Measurements from ENCODE around the gene WBP1.
"Not testable (repeated sequence)": the region's sequence is repeated elsewhere in the genome, so short reads cannot be mapped to it uniquely, and the experiment has no call there.

The WBP1 gene

DNA sequence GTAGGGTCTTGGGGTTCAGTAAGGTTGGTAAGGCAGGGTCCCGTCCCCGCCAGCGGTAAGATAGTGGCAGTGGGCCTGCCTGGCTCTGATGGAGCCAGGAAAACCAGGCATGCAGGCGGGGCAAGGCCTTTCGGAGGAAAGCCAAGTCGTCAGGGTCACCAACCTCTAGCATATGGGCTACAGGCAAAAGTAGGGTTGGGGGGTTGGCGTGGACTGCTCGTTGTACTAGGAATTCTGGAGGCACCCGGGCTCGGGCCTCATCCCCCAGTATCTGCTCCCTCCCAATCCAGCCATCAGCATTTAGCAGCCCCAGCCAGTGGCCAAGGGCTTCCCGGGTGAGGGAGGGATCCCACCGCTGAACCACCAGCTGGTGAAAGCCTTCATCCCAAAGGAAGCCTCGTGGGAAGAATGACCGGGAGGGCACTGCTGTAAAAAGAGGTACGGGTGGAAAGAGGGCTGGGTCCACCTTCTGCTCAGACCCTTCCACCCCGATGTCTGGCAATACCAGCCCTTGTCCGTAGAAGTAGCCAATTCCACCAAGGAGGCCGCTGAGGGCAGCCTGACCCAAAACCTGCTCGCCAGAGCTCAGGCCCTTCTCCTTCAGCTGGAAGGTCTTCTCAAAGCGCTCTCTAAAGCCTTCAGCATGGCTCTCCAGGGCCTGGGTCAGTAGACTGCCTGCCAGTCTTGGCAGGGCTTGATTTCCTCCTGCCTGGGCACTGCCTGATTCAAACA is 4.0 kb downstream of the WBP1 start:
- no peak overlapping the region for H3K9ac ChIP-seq (ENCODE audit: low read depth, low read length)
- H3K4me1 ChIP-seq (ENCODE audit: insufficient read depth, low read length), result peaks cover 41% of the 10 kb centered on the region
- no peak for TF ChIP-seq EZH2 (IDR thresholded peaks at IDR 0.05; ENCODE audit: borderline replicate concordance, low read depth, low read length, severe bottlenecking)
- TF ChIP-seq, protein P1, sequence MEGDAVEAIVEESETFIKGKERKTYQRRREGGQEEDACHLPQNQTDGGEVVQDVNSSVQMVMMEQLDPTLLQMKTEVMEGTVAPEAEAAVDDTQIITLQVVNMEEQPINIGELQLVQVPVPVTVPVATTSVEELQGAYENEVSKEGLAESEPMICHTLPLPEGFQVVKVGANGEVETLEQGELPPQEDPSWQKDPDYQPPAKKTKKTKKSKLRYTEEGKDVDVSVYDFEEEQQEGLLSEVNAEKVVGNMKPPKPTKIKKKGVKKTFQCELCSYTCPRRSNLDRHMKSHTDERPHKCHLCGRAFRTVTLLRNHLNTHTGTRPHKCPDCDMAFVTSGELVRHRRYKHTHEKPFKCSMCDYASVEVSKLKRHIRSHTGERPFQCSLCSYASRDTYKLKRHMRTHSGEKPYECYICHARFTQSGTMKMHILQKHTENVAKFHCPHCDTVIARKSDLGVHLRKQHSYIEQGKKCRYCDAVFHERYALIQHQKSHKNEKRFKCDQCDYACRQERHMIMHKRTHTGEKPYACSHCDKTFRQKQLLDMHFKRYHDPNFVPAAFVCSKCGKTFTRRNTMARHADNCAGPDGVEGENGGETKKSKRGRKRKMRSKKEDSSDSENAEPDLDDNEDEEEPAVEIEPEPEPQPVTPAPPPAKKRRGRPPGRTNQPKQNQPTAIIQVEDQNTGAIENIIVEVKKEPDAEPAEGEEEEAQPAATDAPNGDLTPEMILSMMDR (IDR thresholded peaks at IDR 0.05; ENCODE audit: borderline replicate concordance, extremely low read depth, low read length, poor library complexity, severe bottlenecking), result no peak
- no peak overlapping the region for H2AFZ ChIP-seq (ENCODE audit: low read depth, low read length)
- no peaks in the 10 kb centered on the region for H3K27me3 ChIP-seq (ENCODE audit: insufficient read depth, low read length, poor library complexity)
- H3K79me2 ChIP-seq (ENCODE audit: insufficient read depth, low read length), result peaks cover 44% of the 10 kb centered on the region
- no peak for DNase-seq
- peaks cover 29% of the 10 kb centered on the region for H3K36me3 ChIP-seq (ENCODE audit: insufficient read depth, low read length)
- ATAC-seq (ENCODE audit: insufficient read depth, low read depth), result no peak
- peaks cover 4% of the 10 kb centered on the region for H4K20me1 ChIP-seq (ENCODE audit: insufficient read depth, low read length)
- no peak overlapping the region for H3K27ac ChIP-seq (ENCODE audit: low read length)
- no peak overlapping the region for H3K4me3 ChIP-seq (ENCODE audit: low read depth in 1 of 2, low read length in 2 of 2)
- H3K4me2 ChIP-seq (ENCODE audit: insufficient read depth, low read length), result no peak overlapping the region
- no peaks in the 10 kb centered on the region for H3K9me3 ChIP-seq (ENCODE audit: insufficient read depth, low read length, severe bottlenecking)

DNA sequence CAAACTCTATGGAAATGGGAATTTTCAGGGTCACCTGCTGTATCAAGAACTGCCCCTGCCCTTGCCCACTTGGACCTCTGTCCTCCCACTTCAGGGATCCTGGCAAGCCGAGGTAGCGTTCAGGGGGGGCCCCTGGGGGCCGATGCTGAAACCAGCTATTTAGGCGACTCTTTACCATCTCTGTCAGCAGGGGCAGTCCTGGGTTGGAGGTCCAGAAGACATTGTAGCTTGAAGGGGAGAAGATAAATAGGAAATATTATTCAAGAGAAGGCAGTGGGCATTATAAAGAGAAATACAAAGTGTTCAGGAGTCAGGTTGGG is 4.5 kb downstream of the WBP1 start:
- no peaks in the 10 kb centered on the region for H3K27me3 ChIP-seq (ENCODE audit: insufficient read depth, low read length, poor library complexity)
- no peak overlapping the region for H3K27ac ChIP-seq (ENCODE audit: low read length)
- H4K20me1 ChIP-seq (ENCODE audit: insufficient read depth, low read length), result peaks cover 4% of the 10 kb centered on the region
- DNase-seq, result no peak
- H2AFZ ChIP-seq (ENCODE audit: low read depth, low read length), result no peak overlapping the region
- H3K9ac ChIP-seq (ENCODE audit: low read depth, low read length), result no peak overlapping the region
- no peak for ATAC-seq (ENCODE audit: insufficient read depth, low read depth)
- H3K9me3 ChIP-seq (ENCODE audit: insufficient read depth, low read length, severe bottlenecking), result no peaks in the 10 kb centered on the region
- H3K4me2 ChIP-seq (ENCODE audit: insufficient read depth, low read length), result no peak overlapping the region
- no peak overlapping the region for H3K4me3 ChIP-seq (ENCODE audit: low read depth in 1 of 2, low read length in 2 of 2)
- TF ChIP-seq, protein P1 (IDR thresholded peaks at IDR 0.05; ENCODE audit: borderline replicate concordance, extremely low read depth, low read length, poor library complexity, severe bottlenecking), result no peak
- no peak for TF ChIP-seq EZH2 (IDR thresholded peaks at IDR 0.05; ENCODE audit: borderline replicate concordance, low read depth, low read length, severe bottlenecking)
- H3K36me3 ChIP-seq (ENCODE audit: insufficient read depth, low read length), result peaks cover 29% of the 10 kb centered on the region
- peaks cover 44% of the 10 kb centered on the region for H3K79me2 ChIP-seq (ENCODE audit: insufficient read depth, low read length)
- peaks cover 40% of the 10 kb centered on the region for H3K4me1 ChIP-seq (ENCODE audit: insufficient read depth, low read length)

DNA sequence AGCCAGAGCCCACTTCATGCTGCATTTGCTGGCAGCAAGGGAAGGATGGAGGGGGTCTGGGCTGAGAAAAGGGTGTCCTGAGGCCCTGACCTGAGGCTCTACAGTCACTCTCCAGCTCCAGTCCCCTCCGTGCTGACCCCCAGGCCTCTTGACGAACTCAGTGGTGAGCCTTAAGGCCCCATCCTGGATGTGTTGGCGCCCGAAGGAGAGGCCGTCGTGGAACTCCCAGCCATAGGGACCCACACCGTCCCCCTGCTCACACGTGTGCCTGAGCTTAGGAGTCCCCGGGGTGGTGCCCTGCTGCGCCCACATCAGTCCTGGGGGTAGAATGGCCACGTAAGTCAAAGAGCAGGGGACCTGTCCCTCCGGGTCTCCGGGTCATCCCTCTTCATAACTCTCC is 6.2 kb downstream of the WBP1 start:
- ATAC-seq (ENCODE audit: insufficient read depth, low read depth) (peak; percentile 18), DNase-seq (no peak)
- H3K4me1 ChIP-seq (ENCODE audit: insufficient read depth, low read length), result peaks cover 31% of the 10 kb centered on the region
- H3K36me3 ChIP-seq (ENCODE audit: insufficient read depth, low read length), result peaks cover 29% of the 10 kb centered on the region
- no peak for TF ChIP-seq EZH2 (IDR thresholded peaks at IDR 0.05; ENCODE audit: borderline replicate concordance, low read depth, low read length, severe bottlenecking)
- TF ChIP-seq, protein P1 (IDR thresholded peaks at IDR 0.05; ENCODE audit: borderline replicate concordance, extremely low read depth, low read length, poor library complexity, severe bottlenecking), result no peak
- no peaks in the 10 kb centered on the region for H3K27me3 ChIP-seq (ENCODE audit: insufficient read depth, low read length, poor library complexity)
- H3K79me2 ChIP-seq (ENCODE audit: insufficient read depth, low read length), result peaks cover 34% of the 10 kb centered on the region
- no peaks in the 10 kb centered on the region for H3K9me3 ChIP-seq (ENCODE audit: insufficient read depth, low read length, severe bottlenecking)
- H4K20me1 ChIP-seq (ENCODE audit: insufficient read depth, low read length), result peaks cover 4% of the 10 kb centered on the region
- peak overlapping the region; percentile 96; the same call in 1 of the 2 replicates for H2AFZ ChIP-seq (ENCODE audit: low read depth, low read length)
- peak overlapping the region; percentile 91 for H3K27ac ChIP-seq (ENCODE audit: low read length)
- peak overlapping the region; percentile 71 to 93; a peak in 3 of 4 replicates for H3K4me3 ChIP-seq (ENCODE audit: low read depth in 1 of 2, low read length in 2 of 2)
- H3K9ac ChIP-seq (ENCODE audit: low read depth, low read length), result peak overlapping the region; percentile 72
- H3K4me2 ChIP-seq (ENCODE audit: insufficient read depth, low read length), result peak overlapping the region; percentile 93

DNA sequence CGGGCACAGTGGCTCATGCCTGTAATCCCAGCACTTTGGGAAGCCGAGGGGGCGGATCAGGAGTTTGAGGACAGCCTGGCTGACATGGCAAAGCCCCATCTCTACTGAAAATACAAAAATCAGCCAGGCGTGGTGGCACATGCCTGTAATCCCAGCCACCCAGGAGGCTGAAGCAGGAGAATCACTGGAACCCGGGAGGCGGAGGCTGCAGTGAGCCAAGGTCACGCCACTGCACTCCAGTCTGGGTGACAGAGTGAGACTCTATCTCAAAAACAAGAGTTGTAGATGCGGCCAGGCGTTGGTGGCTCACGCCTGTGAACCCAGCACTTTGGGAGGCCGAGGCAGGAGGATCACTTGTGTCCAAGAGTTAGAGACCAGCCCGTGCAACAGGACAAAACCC is 12.5 kb downstream of the WBP1 start:
- H3K4me1 ChIP-seq (ENCODE audit: insufficient read depth, low read length), result peaks cover 44% of the 10 kb centered on the region
- DNase-seq; H3K9me3 ChIP-seq (ENCODE audit: insufficient read depth, low read length, severe bottlenecking); H3K4me3 ChIP-seq (ENCODE audit: low read depth in 1 of 2, low read length in 2 of 2); H2AFZ ChIP-seq (ENCODE audit: low read depth, low read length); ATAC-seq (ENCODE audit: insufficient read depth, low read depth); H3K27ac ChIP-seq (ENCODE audit: low read length); H3K27me3 ChIP-seq (ENCODE audit: insufficient read depth, low read length, poor library complexity); H4K20me1 ChIP-seq (ENCODE audit: insufficient read depth, low read length): not testable (repeated sequence)
- peak overlapping the region; percentile 94; the same call in 1 of the 2 replicates for H3K9ac ChIP-seq (ENCODE audit: low read depth, low read length)
- H3K36me3 ChIP-seq (ENCODE audit: insufficient read depth, low read length), result peaks cover 31% of the 10 kb centered on the region
- H3K4me2 ChIP-seq (ENCODE audit: insufficient read depth, low read length), result peak overlapping the region; percentile 83; the same call in 1 of the 2 replicates
- peaks cover 29% of the 10 kb centered on the region for H3K79me2 ChIP-seq (ENCODE audit: insufficient read depth, low read length)
